Ascending aorta (tissue), 2 donors: ENCODE data around the gene ABHD16A. TPM values are rescaled to one million over a fixed set of nuclear protein-coding genes. Genes with fewer than 3 reads are reported as not detected.
A peak's percentile ranks its signal among the peaks of the same experiment; 100 is the strongest.

Experiments
- DNase-seq, 2 donors: peaks; one replicate each; pipeline ENCODE4 v3.0.0-alpha.2; 2019; ENCODE audit warnings: low spot score in 2 of 2
- H3K27ac ChIP-seq, 2 donors: fragments of 200-600 bp; sonication (generic); one replicate each; pipeline ENCODE4 v1.5.1; 2016 to 2017; ENCODE audit warnings: mild to moderate bottlenecking in 1 of 2
- H3K27me3 ChIP-seq: fragments of 200-600 bp; sonication (generic); one replicate; pipeline ENCODE4 v1.5.1; 2017
- H3K36me3 ChIP-seq, 2 donors: fragments of 200-600 bp; sonication (generic); one replicate each; pipeline ENCODE4 v1.5.1; 2016
- H3K4me1 ChIP-seq, 2 donors: fragments of 200-600 bp; sonication (generic); one replicate each; pipeline ENCODE4 v1.5.1; 2016 to 2017; ENCODE audit warnings: mild to moderate bottlenecking in 1 of 2
- H3K4me3 ChIP-seq, 2 donors: fragments of 200-600 bp; sonication (generic); one replicate each; pipeline ENCODE4 v1.5.1; 2016 to 2017; ENCODE audit warnings: mild to moderate bottlenecking in 1 of 2
- H3K9me3 ChIP-seq, 2 donors: fragments of 200-600 bp; sonication (generic); one replicate each; pipeline ENCODE4 v1.5.1; 2016
- CTCF ChIP-seq, 3 experiments: fragments of 200-600 bp in 2 of 3; fragments of 450-650 bp in 1 of 3; sonication (generic) in 2 of 3; IDR thresholded peaks; one replicate each; pipeline ENCODE4 v1.5.1; 2016 to 2019; ENCODE audit warnings: antibody characterized with exemption in 3 of 3, mild to moderate bottlenecking in 1 of 3, moderate library complexity in 1 of 3
- intact Hi-C: fragments of 100-400 bp; cut with DNase I; formaldehyde crosslinking; loops from one replicate; pipeline ENCODE4 v1.15.1; 2023
- total RNA-seq: library from RNA; depleted of rRNA; stranded (reverse); fragments of >200 nt; gene quantifications from one replicate; pipeline ENCODE4 v1.1.0, GENCODE V29; 2016

ABHD16A gene
- 28.0 TPM for total RNA-seq

GRCh38 chr6:31702819-31703716 is at the start of gene ABHD16A:
TSS of gene ABHD16A (minus strand) at chr6:31703324. CDS start at chr6:31703281, 43 bp downstream.
- Histone ChIP-seq H3K4me3 (peak within 1 kb of the TSS; percentile 72 to 78), H3K27me3 (no peaks in the 10 kb centered on the region), H3K4me1 (peaks cover 13 to 21% of the 10 kb centered on the region in 2 donors), H3K9me3 (no peaks in the 10 kb centered on the region), H3K27ac (peak within 1 kb of the TSS; percentile 92 to 97), H3K36me3 (peaks cover 12 to 20% of the 10 kb centered on the region in 2 donors)
- intact Hi-C loops: loop anchor here (1.0 to 2.0 kb wide), 4 partner anchors 26 to 160 kb away; partner anchors contain the start of genes CLIC1, CSNK2B, DDAH2 and NEU1
- TF ChIP-seq CTCF (IDR thresholded peaks at IDR 0.05): no peak
- DNase-seq: peak; percentile 97 to 100

GRCh38 chr6:31752739-31753319 is 49.7 kb upstream of the ABHD16A start:
- intact Hi-C loops: no loop called here
- H3K27me3 ChIP-seq: no peaks in the 10 kb centered on the region
- TF ChIP-seq CTCF (IDR thresholded peaks at IDR 0.05): no peak
- no peak overlapping the region for H3K27ac ChIP-seq
- H3K9me3 ChIP-seq: no peaks in the 10 kb centered on the region
- no peaks in the 10 kb centered on the region for H3K4me1 ChIP-seq
- H3K36me3 ChIP-seq: no peaks in the 10 kb centered on the region
- H3K4me3 ChIP-seq: no peak overlapping the region
- no peak for DNase-seq

GRCh38 chr6:31750411-31751022 is 47.4 kb upstream of the ABHD16A start:
- no peaks in the 10 kb centered on the region for H3K9me3 ChIP-seq
- no peaks in the 10 kb centered on the region for H3K36me3 ChIP-seq
- no peak overlapping the region for H3K27ac ChIP-seq
- H3K4me1 ChIP-seq: no peaks in the 10 kb centered on the region
- no peak for DNase-seq
- intact Hi-C loops: no loop called here
- no peak overlapping the region for H3K4me3 ChIP-seq
- no peaks in the 10 kb centered on the region for H3K27me3 ChIP-seq
- TF ChIP-seq CTCF (IDR thresholded peaks at IDR 0.05): no peak

DNA sequence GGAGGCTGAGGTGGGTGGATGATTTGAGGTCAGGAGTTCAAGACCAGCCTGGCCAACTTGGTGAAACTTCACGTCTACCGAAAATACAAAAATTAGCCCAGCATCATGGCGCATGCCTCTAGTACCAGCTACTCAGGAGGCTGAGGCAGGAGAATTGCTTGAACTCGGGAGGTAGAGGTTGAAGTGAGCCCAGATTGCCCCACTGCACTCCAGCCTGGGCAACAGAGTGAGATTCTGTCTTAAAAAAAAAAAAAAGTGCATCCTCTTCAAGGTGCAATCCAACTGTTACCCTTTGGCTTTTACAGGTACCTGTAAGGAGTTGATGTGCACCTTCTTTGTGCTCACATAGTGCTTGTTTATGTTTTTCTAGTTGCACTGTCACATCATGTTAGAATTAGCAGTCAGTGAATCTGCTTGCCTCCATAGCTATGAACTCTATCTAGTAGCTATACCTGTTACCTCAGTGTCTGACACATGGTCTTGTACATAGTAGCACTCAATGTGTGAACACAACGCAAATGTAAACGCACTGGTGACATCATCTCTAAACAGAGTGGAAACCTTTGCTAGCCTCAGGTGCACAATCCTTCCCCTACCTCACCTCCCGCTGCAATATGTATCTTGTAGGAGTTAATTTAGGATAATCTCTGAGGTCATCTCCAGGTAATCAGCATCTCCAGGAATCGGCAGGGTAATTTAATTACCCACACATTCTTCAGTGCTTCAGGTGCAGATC is 46.3 kb upstream of the ABHD16A start:
- no peak for DNase-seq
- Histone ChIP-seq H3K36me3 (no peaks in the 10 kb centered on the region), H3K27me3 (no peaks in the 10 kb centered on the region), H3K27ac (no peak overlapping the region), H3K9me3 (no peaks in the 10 kb centered on the region), H3K4me3 (no peak overlapping the region), H3K4me1 (no peaks in the 10 kb centered on the region)
- no peak for TF ChIP-seq CTCF (IDR thresholded peaks at IDR 0.05)
- intact Hi-C loops: no loop called here

DNA sequence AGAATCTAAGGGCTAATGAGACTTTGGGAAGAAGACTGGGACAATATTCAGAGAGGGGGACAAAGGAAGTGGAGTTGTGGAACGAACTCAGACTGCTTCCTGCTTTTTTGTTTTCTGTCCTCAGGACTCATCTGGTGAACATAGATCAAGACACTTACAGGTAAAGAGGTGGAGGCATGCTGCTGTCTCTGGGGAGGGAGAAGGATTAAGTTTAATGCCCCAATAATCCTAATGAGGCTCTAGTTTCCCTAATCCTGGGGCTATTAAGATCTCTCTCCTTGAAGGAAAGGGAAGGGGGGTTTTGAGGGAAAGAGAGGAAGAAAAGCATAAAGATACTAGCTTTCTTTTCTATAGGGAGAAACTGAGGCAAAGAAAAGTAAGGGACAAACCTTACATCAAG is 41.3 kb upstream of the ABHD16A start:
- no peak for DNase-seq
- Histone ChIP-seq H3K36me3 (no peaks in the 10 kb centered on the region), H3K4me1 (peaks cover 5 to 7% of the 10 kb centered on the region in 2 donors), H3K27me3 (no peaks in the 10 kb centered on the region), H3K4me3 (no peak overlapping the region), H3K27ac (no peak overlapping the region), H3K9me3 (no peaks in the 10 kb centered on the region)
- intact Hi-C loops: no loop called here
- TF ChIP-seq CTCF (IDR thresholded peaks at IDR 0.05): no peak
